ENCODE results near the gene GALE.

- no peak for TF ChIP-seq YY1 (IDR thresholded peaks at IDR 0.05; ENCODE audit: insufficient read depth, insufficient read length)
- TF ChIP-seq ZNF274 (IDR thresholded peaks at IDR 0.05; ENCODE audit: low read depth, low read length) = no peak
These were observed 4.5 kb upstream of the GALE start for GRCh38 chr1:23805025-23805424.

Data from NT2/D1 (cell line).